ENCODE data around the gene UFM1.

GRCh38 chr13:38334845-38335244 is 14.8 kb upstream of the UFM1 start:
- TF ChIP-seq POLR2AphosphoS5 (IDR thresholded peaks at IDR 0.05; ENCODE audit: borderline replicate concordance, low read depth, low read length) (no peak), EZH2 (IDR thresholded peaks at IDR 0.05) (no peak), FOXP2 (optimal IDR thresholded peaks at IDR 0.05; ENCODE audit: control extremely low read depth, extremely low read length, insufficient read depth) (no peak)
